Muscle layer of colon (tissue), 2 donors: ENCODE measurements around the gene MAP2.

Experiments
- H3K27ac ChIP-seq: one replicate; pipeline ENCODE4 v1.7.0; 2013; ENCODE audit warnings: low read depth, mild to moderate bottlenecking, low read length, moderate library complexity
- H3K27me3 ChIP-seq, 2 donors: one replicate each; pipeline ENCODE4 v1.7.0; 2013; ENCODE audit warnings: low read length in 2 of 2, mild to moderate bottlenecking in 2 of 2; ENCODE audit not compliant: insufficient read depth in 2 of 2, control insufficient read depth in 1 of 2
- H3K36me3 ChIP-seq: one replicate; pipeline ENCODE4 v1.7.0; 2013; ENCODE audit warnings: mild to moderate bottlenecking, low read length; ENCODE audit not compliant: insufficient read depth
- H3K4me1 ChIP-seq: one replicate; pipeline ENCODE4 v1.7.0; 2013; ENCODE audit warnings: mild to moderate bottlenecking, low read length; ENCODE audit not compliant: insufficient read depth
- H3K4me3 ChIP-seq, 2 donors: one replicate each; pipeline ENCODE4 v1.7.0; 2013; ENCODE audit warnings: low read length in 2 of 2, low read depth in 1 of 2, mild to moderate bottlenecking in 1 of 2, moderate library complexity in 1 of 2
- H3K9ac ChIP-seq: one replicate; pipeline ENCODE4 v1.7.0; 2013; ENCODE audit warnings: low read length
- H3K9me3 ChIP-seq: one replicate; pipeline ENCODE4 v1.7.0; 2013; ENCODE audit warnings: mild to moderate bottlenecking, low read length
- donor health status: abdominal sarcoma.
- donor health status: Adenocarcinoma of cecum.

MAP2 gene

GRCh38 chr2:209549589-209549988, 125.7 kb downstream of the MAP2 start:
- Histone ChIP-seq H3K9me3 (no peaks in the 10 kb centered on the region), H3K4me1 (no peaks in the 10 kb centered on the region), H3K9ac (no peak overlapping the region), H3K4me3 (no peak overlapping the region), H3K27ac (no peak overlapping the region), H3K36me3 (no peaks in the 10 kb centered on the region), H3K27me3 (no peaks in the 10 kb centered on the region)

- Histone ChIP-seq H3K4me1 (no peaks in the 10 kb centered on the region), H3K9me3 (no peaks in the 10 kb centered on the region), H3K27me3 (no peaks in the 10 kb centered on the region), H3K27ac (no peak overlapping the region), H3K36me3 (no peaks in the 10 kb centered on the region), H3K4me3 (no peak overlapping the region), H3K9ac (no peak overlapping the region)
Measured at GRCh38 chr2:209553913-209554312, 130.1 kb downstream of the MAP2 start.

DNA sequence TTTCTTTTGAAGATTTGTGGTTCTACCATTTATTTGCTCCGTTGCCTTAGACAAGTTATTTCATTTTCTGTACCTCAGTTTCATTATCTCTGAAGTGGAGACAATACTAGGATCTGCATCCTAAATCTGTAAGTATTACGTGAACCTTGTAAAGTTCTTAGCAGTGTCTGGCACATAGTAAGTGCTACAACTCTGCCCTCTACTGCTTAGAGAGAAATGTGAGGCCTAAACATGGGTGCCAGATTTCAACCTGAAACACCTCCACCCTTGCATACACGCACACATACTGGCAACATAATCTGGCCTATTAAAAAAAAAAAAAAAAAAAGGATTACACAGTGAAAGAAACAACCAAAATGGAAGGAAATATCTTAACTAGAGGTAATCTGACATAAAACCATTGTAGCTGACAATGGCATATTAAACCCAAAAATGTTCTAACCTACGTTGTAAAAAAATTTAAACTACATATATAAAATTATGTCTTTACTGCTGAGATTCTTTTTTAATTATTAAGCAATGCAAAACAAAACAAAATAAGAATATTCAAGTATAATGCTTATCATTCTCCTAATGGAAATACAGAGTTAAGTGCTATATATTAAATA, 132.6 kb downstream of the MAP2 start:
- Histone ChIP-seq H3K36me3 (no peaks in the 10 kb centered on the region), H3K4me1 (no peaks in the 10 kb centered on the region), H3K27me3 (no peaks in the 10 kb centered on the region), H3K9ac (no peak overlapping the region), H3K9me3 (no peaks in the 10 kb centered on the region), H3K4me3 (no peak overlapping the region), H3K27ac (no peak overlapping the region)

DNA sequence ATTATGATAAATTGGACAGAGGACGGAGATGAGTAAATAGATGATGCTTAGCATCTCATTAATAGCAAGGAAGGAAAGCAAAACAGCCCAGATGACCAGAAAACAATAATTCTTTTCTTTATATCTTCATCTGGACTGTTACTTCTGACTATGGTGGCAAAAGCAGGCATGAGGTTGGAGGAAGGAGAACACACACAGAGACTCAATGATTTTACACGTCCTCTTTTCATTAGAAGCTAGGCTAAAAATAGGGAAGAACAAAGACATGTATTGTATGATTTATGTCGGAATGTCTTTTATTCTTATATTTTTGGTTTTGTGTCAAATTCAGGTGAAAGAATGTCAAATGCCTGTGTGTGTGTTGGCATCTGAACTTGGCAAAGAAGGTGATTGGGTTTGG, 137.1 kb downstream of the MAP2 start:
- Histone ChIP-seq H3K36me3 (no peaks in the 10 kb centered on the region), H3K9me3 (no peaks in the 10 kb centered on the region)

DNA sequence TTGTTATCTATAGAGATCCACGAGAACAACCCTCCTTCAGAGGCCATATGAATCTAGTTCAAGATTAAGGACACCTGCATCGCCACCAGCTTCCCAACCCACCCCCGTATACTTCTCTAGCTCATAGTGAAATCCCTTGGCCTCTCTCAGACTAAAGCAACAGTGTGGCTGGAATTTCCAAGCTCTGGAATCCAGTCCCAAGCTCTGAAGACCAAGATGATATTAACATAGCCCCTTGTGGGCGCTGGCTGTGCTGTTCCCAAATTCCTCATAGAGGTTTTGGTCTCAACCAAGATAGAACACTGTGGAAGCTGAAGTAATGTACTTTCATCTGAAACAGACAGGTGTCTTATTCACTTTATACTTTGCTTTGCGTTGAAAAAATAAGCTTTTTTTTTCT, 139.6 kb downstream of the MAP2 start:
- Histone ChIP-seq H3K4me1 (no peaks in the 10 kb centered on the region), H3K9me3 (no peaks in the 10 kb centered on the region), H3K9ac (no peak overlapping the region), H3K27me3 (no peaks in the 10 kb centered on the region), H3K27ac (no peak overlapping the region), H3K36me3 (no peaks in the 10 kb centered on the region), H3K4me3 (no peak overlapping the region)

More for the DNA sequence above, 137.1 kb downstream of the MAP2 start:
- Histone ChIP-seq H3K4me1 (no peaks in the 10 kb centered on the region), H3K27me3 (no peaks in the 10 kb centered on the region), H3K9ac (no peak overlapping the region), H3K4me3 (no peak overlapping the region), H3K27ac (no peak overlapping the region)

DNA sequence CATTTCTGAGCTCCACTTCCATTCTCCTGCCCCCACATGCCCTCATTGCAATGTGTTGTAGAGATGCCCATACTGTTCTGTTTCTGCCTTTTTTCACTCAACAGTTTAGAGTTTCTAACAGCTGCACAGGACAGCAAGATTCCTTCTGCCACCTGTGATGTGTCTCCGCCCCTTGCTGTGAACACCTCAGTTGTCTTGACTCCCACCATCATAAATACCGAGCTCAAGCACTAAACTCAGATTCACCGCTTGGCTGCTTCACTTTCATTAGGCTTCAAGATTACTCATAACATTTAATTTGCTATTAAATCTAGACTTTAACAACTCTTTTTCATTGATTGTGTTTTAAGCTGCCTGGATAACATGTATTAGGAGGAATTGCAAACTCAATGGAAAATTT, 141.0 kb downstream of the MAP2 start:
- Histone ChIP-seq H3K9ac (no peak overlapping the region), H3K27ac (no peak overlapping the region), H3K4me3 (no peak overlapping the region), H3K36me3 (no peaks in the 10 kb centered on the region), H3K9me3 (no peaks in the 10 kb centered on the region), H3K27me3 (no peaks in the 10 kb centered on the region), H3K4me1 (no peaks in the 10 kb centered on the region)

DNA sequence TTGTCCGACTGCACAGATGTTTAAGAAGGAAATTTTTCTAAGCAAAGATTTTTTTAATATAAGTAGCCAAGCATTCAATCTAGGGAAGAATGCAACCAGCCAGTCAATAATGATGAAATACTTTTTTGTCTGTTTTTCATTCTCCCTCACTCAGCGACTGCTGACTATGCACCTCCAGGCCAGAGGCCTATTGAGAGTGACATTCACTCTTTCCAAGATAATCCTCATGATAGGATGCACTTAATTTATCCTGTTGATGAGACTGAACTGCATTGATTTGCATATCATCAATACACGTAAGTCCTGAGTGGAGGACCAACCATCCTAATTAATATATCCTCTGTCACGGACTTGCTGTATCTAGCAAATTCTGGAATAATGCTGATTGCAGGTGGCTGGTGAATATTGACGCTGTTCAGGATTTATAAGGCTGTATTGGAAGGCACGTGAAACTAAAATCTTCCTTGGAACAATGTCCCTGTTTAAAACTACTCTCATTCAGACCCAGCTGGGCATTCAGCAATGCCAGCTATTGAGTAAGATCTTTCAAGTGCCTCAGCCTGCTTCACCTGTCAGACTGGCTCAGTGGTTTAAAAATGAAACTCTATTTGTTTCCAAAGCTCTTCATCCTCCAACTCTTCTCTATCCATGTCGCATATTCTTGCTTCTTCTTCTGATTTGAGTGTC, 142.2 kb downstream of the MAP2 start:
- Histone ChIP-seq H3K27me3 (no peaks in the 10 kb centered on the region), H3K9ac (no peak overlapping the region), H3K4me1 (no peaks in the 10 kb centered on the region), H3K36me3 (no peaks in the 10 kb centered on the region), H3K4me3 (no peak overlapping the region), H3K27ac (no peak overlapping the region), H3K9me3 (no peaks in the 10 kb centered on the region)

GRCh38 chr2:209570194-209570593, 146.3 kb downstream of the MAP2 start:
- Histone ChIP-seq H3K27ac (no peak overlapping the region), H3K4me3 (no peak overlapping the region), H3K36me3 (no peaks in the 10 kb centered on the region), H3K9me3 (no peaks in the 10 kb centered on the region), H3K27me3 (no peaks in the 10 kb centered on the region), H3K9ac (no peak overlapping the region), H3K4me1 (no peaks in the 10 kb centered on the region)

DNA sequence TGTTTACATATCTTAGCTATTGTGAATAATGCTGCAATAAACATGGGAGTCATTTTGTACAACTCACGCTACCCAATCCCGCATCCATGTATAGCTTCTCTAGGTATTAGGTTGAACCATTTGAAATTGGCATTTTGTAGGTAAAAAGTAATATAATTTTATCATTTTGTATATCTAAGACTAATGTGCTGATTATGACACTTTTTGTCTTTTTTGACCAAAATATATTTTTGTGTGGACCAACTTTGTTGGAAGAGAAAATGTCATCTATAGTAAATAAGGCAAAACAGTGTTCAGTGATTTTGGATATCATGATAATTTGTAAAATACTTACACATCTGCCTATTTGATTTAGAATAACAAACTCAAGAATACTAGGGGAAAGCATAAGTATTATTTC, 150.7 kb downstream of the MAP2 start:
- no peak overlapping the region for H3K27ac ChIP-seq
- H3K9me3 ChIP-seq = no peaks in the 10 kb centered on the region
- no peaks in the 10 kb centered on the region for H3K4me1 ChIP-seq
- H3K36me3 ChIP-seq = no peaks in the 10 kb centered on the region
- H3K27me3 ChIP-seq = no peaks in the 10 kb centered on the region
- no peak overlapping the region for H3K9ac ChIP-seq
- no peak overlapping the region for H3K4me3 ChIP-seq

DNA sequence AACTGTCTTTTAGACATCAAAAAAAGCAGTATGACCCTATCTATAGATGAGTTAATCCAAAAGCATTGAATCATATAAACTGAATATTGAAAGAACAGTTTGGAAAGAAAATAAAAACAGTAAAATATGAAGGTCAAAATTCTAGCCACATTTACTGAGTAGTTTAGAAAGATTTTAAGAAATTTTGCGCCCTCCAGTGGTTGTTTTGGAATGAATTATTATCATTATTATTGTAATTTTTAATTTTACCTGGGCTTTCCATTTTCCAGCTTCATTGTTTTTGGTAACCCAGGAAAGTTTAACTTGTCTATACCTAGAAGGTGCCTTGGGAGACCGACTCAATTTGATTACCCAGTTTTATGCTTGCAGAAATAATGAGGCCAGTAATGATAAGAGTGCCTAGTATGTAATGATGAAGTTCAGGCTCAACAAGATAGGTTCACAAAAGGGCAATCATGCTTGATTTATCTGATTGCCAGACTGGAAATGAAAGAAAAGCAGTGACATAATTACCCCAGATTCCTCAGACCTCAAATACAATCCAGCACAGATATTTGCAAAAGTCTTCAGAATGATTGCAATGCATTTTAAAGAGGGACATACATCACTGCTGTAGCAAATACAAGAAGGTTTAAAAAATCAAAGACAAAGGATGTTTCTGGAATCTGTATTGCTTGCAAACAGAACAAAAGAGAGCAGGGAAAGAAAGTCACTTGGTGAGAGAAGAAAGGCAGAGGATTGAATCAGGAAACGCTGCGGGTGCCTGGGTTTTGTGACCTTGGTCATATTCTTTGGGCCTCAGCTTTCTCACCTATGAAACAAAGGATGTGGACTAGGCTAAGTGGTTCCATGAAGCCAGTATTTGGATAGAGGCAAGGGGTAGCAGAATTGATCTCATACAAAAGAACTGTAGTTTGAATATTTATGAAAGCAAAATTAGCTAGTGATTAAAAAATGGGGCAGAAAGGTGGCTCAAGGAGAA, 153.8 kb downstream of the MAP2 start:
- H3K4me3 ChIP-seq = no peak overlapping the region
- no peaks in the 10 kb centered on the region for H3K4me1 ChIP-seq
- no peaks in the 10 kb centered on the region for H3K27me3 ChIP-seq
- no peaks in the 10 kb centered on the region for H3K36me3 ChIP-seq
- H3K9me3 ChIP-seq = no peaks in the 10 kb centered on the region
- H3K9ac ChIP-seq = no peak overlapping the region
- no peak overlapping the region for H3K27ac ChIP-seq

DNA sequence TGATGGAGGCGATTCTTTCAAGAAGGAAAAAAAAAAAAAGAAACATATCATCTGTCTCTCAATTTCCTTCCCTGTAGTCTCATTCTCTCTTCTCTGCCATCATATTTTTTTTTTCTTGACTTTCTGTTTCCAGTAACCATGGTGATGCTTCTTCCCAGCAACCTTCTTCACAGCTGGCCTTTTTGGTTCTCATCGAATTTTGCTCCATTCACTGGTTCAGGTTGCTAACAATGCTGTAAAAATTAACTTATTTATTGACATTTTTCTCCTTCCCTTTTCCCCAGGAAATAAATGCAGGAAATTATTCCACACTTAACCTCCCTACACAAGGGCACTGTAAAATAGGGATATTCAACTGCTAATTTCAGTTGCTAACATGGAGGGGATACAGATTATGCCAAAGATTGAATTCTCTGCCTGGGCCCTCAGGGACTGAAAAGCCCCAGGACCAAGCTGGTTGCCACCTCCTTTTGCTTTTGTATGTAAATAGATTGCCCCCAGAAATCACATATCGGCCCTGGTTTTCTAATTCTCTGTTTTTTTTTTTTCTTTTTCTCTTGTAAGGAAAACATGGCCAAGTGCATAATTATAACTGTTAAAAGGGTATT, 154.7 kb downstream of the MAP2 start:
- Histone ChIP-seq H3K36me3 (no peaks in the 10 kb centered on the region), H3K27ac (no peak overlapping the region), H3K27me3 (no peaks in the 10 kb centered on the region), H3K9ac (no peak overlapping the region), H3K9me3 (no peaks in the 10 kb centered on the region), H3K4me3 (no peak overlapping the region), H3K4me1 (no peaks in the 10 kb centered on the region)
